NCI-H460 (cell line): ENCODE measurements around the gene CSNK1D. TPM values are rescaled to one million over a fixed set of nuclear protein-coding genes. Genes with fewer than 3 reads are reported as not detected.

Source experiments
- DNase-seq: peaks from one replicate; pipeline ENCODE4 v3.0.0-alpha.2; 2016; ENCODE audit warnings: low read depth; ENCODE audit errors: extremely low read depth
- polyA plus RNA-seq: library from polyadenylated mRNA; depleted of rRNA; stranded (reverse); fragments of >200 nt; gene quantifications from 2 replicates; pipeline ENCODE4 v1.2.3, GENCODE V29; 2014; cell fraction: nucleus; rRNA removed
- total RNA-seq: library from RNA; depleted of rRNA; stranded (reverse); fragments of >200 nt; shearing (Covaris generic); gene quantifications from 2 replicates; pipeline ENCODE4 v1.2.3, GENCODE V29; 2014; rRNA removed

The CSNK1D gene
- 26.6 and 31.6 TPM in 2 replicates for total RNA-seq
- 56.2 and 79.0 TPM in 2 replicates for polyA plus RNA-seq

- DNase-seq: peak; percentile 85
These were observed at the start of gene CSNK1D for GRCh38 chr17:82273327-82274133. Gene CSNK1D (minus strand): TSS chr17:82273700. CDS start chr17:82273381, 319 bp downstream.

- no peak for DNase-seq
These were observed 49.3 kb upstream of the CSNK1D start for GRCh38 chr17:82322526-82323453.

- no peak for DNase-seq
These were observed 48.5 kb upstream of the CSNK1D start for GRCh38 chr17:82321947-82322466.

- DNase-seq: no peak
These were observed 47.7 kb upstream of the CSNK1D start for GRCh38 chr17:82320956-82321927.

- DNase-seq: no peak
These were observed 46.8 kb upstream of the CSNK1D start for GRCh38 chr17:82320140-82320840.

DNA sequence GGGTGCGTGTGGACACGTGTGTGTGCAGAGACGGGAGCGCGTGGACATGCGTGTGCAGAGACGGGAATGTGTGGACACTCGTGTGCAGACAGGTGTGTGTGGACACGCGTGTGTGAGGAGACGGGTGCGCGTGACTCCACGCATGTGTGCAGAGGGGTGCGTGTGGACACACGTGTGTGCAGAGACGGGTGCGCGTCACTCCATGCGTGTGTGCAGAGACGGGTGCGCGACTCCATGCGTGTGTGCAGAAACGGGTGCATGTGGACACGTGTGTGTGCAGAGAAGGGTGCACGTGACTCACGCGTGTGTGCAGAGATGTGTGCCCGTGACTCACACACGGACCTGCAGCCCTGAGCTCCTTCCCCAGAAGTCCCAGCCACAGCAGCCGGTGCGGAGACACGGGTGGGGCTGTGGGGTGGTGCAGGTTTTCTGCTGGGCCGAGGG is 46.1 kb upstream of the CSNK1D start:
- DNase-seq: no peak

DNA sequence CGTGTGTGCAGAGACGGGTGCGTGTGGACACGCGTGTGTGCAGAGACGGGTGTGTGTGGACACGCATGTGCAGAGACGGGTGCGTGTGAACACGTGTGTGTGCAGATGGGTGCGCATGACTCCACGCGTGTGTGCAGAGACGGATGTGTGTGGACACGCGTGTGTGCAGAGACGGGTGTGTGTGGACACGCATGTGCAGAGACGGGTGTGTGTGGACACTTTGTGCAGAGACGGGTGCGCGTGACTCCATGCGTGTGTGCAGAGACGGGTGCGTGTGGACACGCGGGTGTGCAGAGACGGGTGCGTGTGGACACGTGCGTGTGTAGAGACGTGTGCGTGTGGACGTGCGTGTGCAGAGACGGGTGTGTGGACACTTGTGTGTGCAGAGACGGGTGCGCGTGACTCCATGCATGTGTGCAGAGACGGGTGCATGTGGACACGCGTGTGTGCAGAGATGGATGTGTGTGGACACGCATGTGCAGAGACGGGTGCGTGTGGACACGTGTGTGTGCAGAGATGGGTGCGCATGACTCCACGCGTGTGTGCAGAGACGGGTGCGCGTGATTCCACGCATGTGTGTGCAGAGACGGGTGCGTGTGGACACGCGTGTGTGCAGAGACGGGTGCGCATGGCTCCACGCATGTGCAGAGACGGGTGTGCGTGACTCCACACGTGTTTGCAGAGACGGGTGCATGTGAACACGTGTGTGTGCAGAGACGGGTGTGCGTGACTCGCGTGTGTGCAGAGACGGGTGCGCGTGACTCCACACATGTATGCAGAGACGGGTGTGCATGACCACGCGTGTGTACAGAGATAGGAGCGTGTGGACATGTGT is 45.5 kb upstream of the CSNK1D start:
- no peak for DNase-seq

- no peak for DNase-seq
These were observed 44.6 kb upstream of the CSNK1D start for GRCh38 chr17:82318169-82318498.

- DNase-seq: no peak
These were observed 44.1 kb upstream of the CSNK1D start, which contains the start of gene CD7 for GRCh38 chr17:82317394-82318168. Gene CD7 (minus strand): TSS chr17:82317608. CDS start chr17:82317495, 113 bp downstream.

- DNase-seq: no peak
These were observed 43.3 kb upstream of the CSNK1D start for GRCh38 chr17:82316651-82317393.

- DNase-seq: no peak
These were observed 42.3 kb upstream of the CSNK1D start for GRCh38 chr17:82315703-82316358.

GRCh38 chr17:82314727-82315605 is 41.5 kb upstream of the CSNK1D start:
- DNase-seq: no peak

DNA sequence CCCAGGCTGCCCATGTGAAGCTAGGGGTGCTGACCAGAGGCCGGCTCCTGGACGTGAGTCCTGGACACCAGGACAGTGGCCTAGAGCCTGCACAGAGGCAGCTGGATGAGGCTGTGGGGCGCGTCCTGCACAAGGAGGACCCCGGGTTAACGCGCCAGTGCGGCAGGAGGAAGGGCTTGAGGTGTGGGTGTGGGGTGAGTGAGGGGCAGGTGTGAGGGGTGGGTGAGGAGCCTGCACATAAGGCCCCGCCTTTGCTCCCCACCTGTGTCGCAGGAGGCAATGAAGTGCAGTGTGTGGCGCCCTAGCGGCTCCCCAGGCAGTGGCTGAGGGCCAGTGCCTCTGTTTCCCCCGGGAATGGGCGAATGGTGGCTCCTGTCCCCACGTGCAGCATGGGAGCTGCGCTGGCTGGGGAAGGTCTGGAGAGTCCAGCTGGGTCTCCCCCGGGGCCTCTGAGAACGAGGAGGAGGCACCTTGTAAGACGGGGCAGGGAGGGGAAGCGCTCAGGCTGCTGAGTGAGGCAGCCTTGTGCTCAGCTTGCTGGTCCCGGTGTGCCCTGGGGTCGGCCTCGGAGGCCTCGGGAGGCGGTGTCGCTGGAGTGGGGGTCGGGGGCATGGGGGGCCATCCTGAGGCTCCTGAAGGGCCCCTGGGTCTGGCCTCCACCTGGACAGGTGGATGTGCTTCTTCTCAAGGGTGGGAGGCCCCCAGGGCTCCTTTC is 40.7 kb upstream of the CSNK1D start:
- no peak for DNase-seq

GRCh38 chr17:82313195-82314011 is 39.9 kb upstream of the CSNK1D start:
- no peak for DNase-seq
